Glomerular endothelial cell (primary cell): ENCODE results near the gene SFR1. TPM values are rescaled to one million over a fixed set of nuclear protein-coding genes. Genes with fewer than 3 reads are reported as not detected.
"Not testable (repeated sequence)": the region's sequence is repeated elsewhere in the genome, so short reads cannot be mapped to it uniquely, and the experiment has no call there.

ENCODE experiments used
- DNase-seq: peaks from one replicate; pipeline ENCODE4 v3.0.0-alpha.2; 2011; ENCODE audit warnings: low read depth, low spot score; ENCODE audit errors: extremely low read depth
- total RNA-seq: library from RNA; depleted of rRNA; stranded (reverse); fragments of >200 nt; gene quantifications from 2 replicates; pipeline ENCODE4 v1.2.3, GENCODE V29; 2015

SFR1 gene
- total RNA-seq, 1 donor from 2014 or later, result 8.6 TPM

DNA sequence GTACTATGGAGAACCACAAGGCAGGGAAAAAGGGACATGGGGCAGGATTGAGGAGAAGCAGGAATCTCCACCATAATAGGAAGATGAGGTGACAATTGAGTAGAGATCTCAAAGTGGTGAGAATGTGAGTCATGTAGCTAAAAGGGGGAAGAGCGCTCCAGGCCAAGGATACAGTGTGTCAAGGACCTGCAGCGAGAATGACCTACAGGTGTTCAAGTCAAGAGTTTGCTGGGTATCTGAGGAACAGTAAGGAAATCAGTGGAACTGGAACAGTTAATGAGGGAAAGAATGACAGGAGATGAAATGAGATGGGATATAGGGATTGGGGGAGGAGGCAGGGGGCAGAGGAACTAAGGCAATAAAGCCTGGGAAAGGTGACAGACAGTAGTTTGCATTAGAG is 33.6 kb downstream of the SFR1 start:
- DNase-seq, result no peak

DNA sequence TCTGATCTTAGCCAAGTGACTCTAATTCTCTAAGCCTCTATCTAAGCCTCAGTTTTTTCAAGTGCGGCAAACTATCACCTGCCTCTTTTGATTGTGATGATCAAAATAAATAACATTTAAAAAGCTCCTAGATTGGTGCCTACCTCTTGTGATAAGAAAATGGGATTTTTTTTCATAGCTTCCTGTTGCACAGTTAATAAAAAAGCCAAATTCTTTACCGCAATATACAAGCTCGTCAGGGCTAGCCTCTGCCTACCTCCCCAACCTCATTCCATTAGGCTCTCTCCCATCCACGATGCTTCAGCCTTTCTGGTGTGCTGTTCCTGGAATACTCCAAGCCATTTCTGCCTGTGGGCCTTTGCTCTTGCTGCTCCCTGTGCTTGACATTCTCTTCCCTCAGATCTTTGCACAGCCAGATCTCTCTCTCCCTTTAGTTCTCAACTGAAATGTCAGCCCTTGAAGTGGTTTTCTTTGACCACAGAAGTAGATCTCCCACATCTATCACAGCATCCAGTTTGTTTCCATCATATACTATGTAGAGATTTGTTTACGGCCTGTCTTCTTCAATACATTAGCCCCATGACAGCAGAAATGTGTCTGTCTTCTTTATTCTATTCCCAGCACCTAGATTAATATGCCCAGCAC is 48.8 kb downstream of the SFR1 start:
- no peak for DNase-seq

DNA sequence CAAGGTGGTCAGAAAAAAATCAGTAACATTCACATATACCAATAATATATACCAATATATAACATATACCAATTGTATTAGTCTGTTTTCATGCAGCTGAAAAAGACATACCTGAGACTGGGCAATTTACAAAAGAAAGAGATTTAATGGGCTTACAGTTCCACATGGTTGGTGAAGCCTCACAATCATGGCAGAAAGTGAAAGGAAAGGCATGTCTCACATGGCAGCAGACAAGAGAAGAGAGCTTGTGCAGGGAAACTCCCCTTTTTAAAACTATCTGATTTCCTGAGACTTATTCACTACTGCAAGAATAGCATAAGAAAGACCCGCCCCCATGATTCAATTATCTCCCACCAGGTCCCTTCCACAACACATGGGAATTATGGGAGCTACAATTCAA is 52.2 kb downstream of the SFR1 start:
- DNase-seq, result not testable (repeated sequence)

Other genes starting within 250 kb of the SFR1 start
- gene STN1, start 204.0 kb upstream of the SFR1 start, total RNA-seq, result 25.4 and 32.2 TPM in 2 replicates
- gene SLK, start 155.0 kb upstream of the SFR1 start, total RNA-seq, result 34.9 and 41.4 TPM in 2 replicates
- gene COL17A1, start 36.3 kb upstream of the SFR1 start, total RNA-seq, result 0.06 and 1.0 TPM in 2 replicates
- gene CFAP43, start 110.2 kb downstream of the SFR1 start, total RNA-seq, result 0.10 and 0.18 TPM in 2 replicates
- gene GSTO1, start 132.7 kb downstream of the SFR1 start, total RNA-seq, result 250 and 432 TPM in 2 replicates
- 0.97 and 2.0 TPM in 2 replicates for gene GSTO2, start 147.0 kb downstream of the SFR1 start, total RNA-seq
- 81.5 and 85.1 TPM in 2 replicates for gene ITPRIP, start 216.3 kb downstream of the SFR1 start, total RNA-seq
- gene CFAP58, start 231.7 kb downstream of the SFR1 start, total RNA-seq, result 1.2 and 1.7 TPM in 2 replicates